HAP-1 (cell line): ENCODE data around the gene FUT9.

ENCODE experiments used
- DNase-seq, 2 experiments: peaks; one replicate each; pipeline ENCODE4 v3.0.0-alpha.2; 2016 to 2020; ENCODE audit warnings: low spot score in 2 of 2
- H3K27me3 ChIP-seq: fragments of 250-450 bp; sonication (Bioruptor Pico); 2 replicates; pipeline ENCODE4 v1.5.1; 2020; ENCODE audit warnings: low read depth, mild to moderate bottlenecking, moderate library complexity
- H3K36me3 ChIP-seq: fragments of 250-450 bp; sonication (Bioruptor Pico); replicated peaks from 2 replicates; pipeline ENCODE4 v1.5.1; 2020; ENCODE audit warnings: mild to moderate bottlenecking
- H3K4me1 ChIP-seq: fragments of 250-450 bp; sonication (Bioruptor Pico); 2 replicates; pipeline ENCODE4 v1.5.1; 2020; ENCODE audit warnings: mild to moderate bottlenecking
- H3K4me3 ChIP-seq: fragments of 250-450 bp; sonication (Bioruptor Pico); 2 replicates; pipeline ENCODE4 v1.5.1; 2020; ENCODE audit warnings: mild to moderate bottlenecking, moderate library complexity
- H3K9me3 ChIP-seq: fragments of 250-450 bp; sonication (Bioruptor Pico); 2 replicates; pipeline ENCODE4 v1.5.1; 2020; ENCODE audit warnings: mild to moderate bottlenecking, moderate library complexity
- in situ Hi-C: fragments of 300-500 bp; cut with MboI; formaldehyde crosslinking; loops from 3 replicates; pipeline ENCODE4 v1.14.3; 2020; ENCODE audit warnings: low sequenced_read_pairs, inconsistent platforms, mixed read lengths

The FUT9 gene

GRCh38 chr6:96016334-96017069, 728 bp downstream of the FUT9 start:
- in situ Hi-C loops, result no loop called here
- no peak overlapping the region for H3K4me3 ChIP-seq
- no peaks in the 10 kb centered on the region for H3K4me1 ChIP-seq
- no peak for DNase-seq
- H3K36me3 ChIP-seq, result no peaks in the 10 kb centered on the region
- no peaks in the 10 kb centered on the region for H3K9me3 ChIP-seq
- H3K27me3 ChIP-seq, result no peaks in the 10 kb centered on the region

GRCh38 chr6:96017070-96017359, 1.2 kb downstream of the FUT9 start:
- no peak overlapping the region for H3K4me3 ChIP-seq
- no peaks in the 10 kb centered on the region for H3K9me3 ChIP-seq
- no peaks in the 10 kb centered on the region for H3K4me1 ChIP-seq
- H3K36me3 ChIP-seq, result no peaks in the 10 kb centered on the region
- no peak for DNase-seq
- in situ Hi-C loops, result no loop called here
- H3K27me3 ChIP-seq, result no peaks in the 10 kb centered on the region

GRCh38 chr6:96022225-96022624, 6.5 kb downstream of the FUT9 start:
- DNase-seq, result no peak
- Histone ChIP-seq H3K36me3 (no peaks in the 10 kb centered on the region), H3K9me3 (no peaks in the 10 kb centered on the region), H3K4me3 (no peak overlapping the region), H3K4me1 (no peaks in the 10 kb centered on the region), H3K27me3 (no peaks in the 10 kb centered on the region)
- in situ Hi-C loops, result no loop called here

- Histone ChIP-seq H3K9me3 (no peaks in the 10 kb centered on the region), H3K27me3 (no peaks in the 10 kb centered on the region), H3K4me3 (no peak overlapping the region), H3K4me1 (no peaks in the 10 kb centered on the region), H3K36me3 (no peaks in the 10 kb centered on the region)
- DNase-seq, result no peak
- in situ Hi-C loops, result no loop called here
Measured at GRCh38 chr6:96032661-96033060, 16.9 kb downstream of the FUT9 start.

- in situ Hi-C loops, result no loop called here
- no peaks in the 10 kb centered on the region for H3K4me1 ChIP-seq
- no peak for DNase-seq
- no peaks in the 10 kb centered on the region for H3K27me3 ChIP-seq
- H3K9me3 ChIP-seq, result no peaks in the 10 kb centered on the region
- H3K4me3 ChIP-seq, result no peak overlapping the region
- H3K36me3 ChIP-seq, result no peaks in the 10 kb centered on the region
Measured at GRCh38 chr6:96051555-96051954, 35.8 kb downstream of the FUT9 start.

GRCh38 chr6:96058082-96058481, 42.3 kb downstream of the FUT9 start:
- Histone ChIP-seq H3K9me3 (no peaks in the 10 kb centered on the region), H3K4me1 (peaks cover 4% of the 10 kb centered on the region; the same call in 1 of the 2 replicates), H3K4me3 (no peak overlapping the region), H3K27me3 (no peaks in the 10 kb centered on the region), H3K36me3 (no peaks in the 10 kb centered on the region)
- in situ Hi-C loops, result no loop called here
- peak in 1 of 2 experiments; percentile 10 for DNase-seq

- H3K9me3 ChIP-seq, result no peaks in the 10 kb centered on the region
- DNase-seq, result no peak
- no peaks in the 10 kb centered on the region for H3K27me3 ChIP-seq
- peaks cover 4% of the 10 kb centered on the region; the same call in 1 of the 2 replicates for H3K4me1 ChIP-seq
- in situ Hi-C loops, result no loop called here
- no peaks in the 10 kb centered on the region for H3K36me3 ChIP-seq
- H3K4me3 ChIP-seq, result no peak overlapping the region
Measured at GRCh38 chr6:96059586-96059985, 43.8 kb downstream of the FUT9 start.

GRCh38 chr6:96060249-96060648, 44.5 kb downstream of the FUT9 start:
- H3K4me3 ChIP-seq, result no peak overlapping the region
- no peaks in the 10 kb centered on the region for H3K36me3 ChIP-seq
- peaks cover 4% of the 10 kb centered on the region; the same call in 1 of the 2 replicates for H3K4me1 ChIP-seq
- no peaks in the 10 kb centered on the region for H3K27me3 ChIP-seq
- H3K9me3 ChIP-seq, result no peaks in the 10 kb centered on the region
- in situ Hi-C loops, result no loop called here
- no peak for DNase-seq

GRCh38 chr6:96065213-96065612, 49.4 kb downstream of the FUT9 start:
- Histone ChIP-seq H3K4me3 (no peak overlapping the region), H3K4me1 (no peaks in the 10 kb centered on the region), H3K27me3 (no peaks in the 10 kb centered on the region), H3K36me3 (no peaks in the 10 kb centered on the region), H3K9me3 (no peaks in the 10 kb centered on the region)
- DNase-seq, result no peak
- in situ Hi-C loops, result no loop called here

- in situ Hi-C loops, result no loop called here
- H3K27me3 ChIP-seq, result no peaks in the 10 kb centered on the region
- H3K4me3 ChIP-seq, result no peak overlapping the region
- DNase-seq, result no peak
- H3K4me1 ChIP-seq, result no peaks in the 10 kb centered on the region
- H3K36me3 ChIP-seq, result no peaks in the 10 kb centered on the region
- no peaks in the 10 kb centered on the region for H3K9me3 ChIP-seq
Measured at GRCh38 chr6:96066376-96066775, 50.6 kb downstream of the FUT9 start.

GRCh38 chr6:96073555-96073954, 57.8 kb downstream of the FUT9 start:
- no peak for DNase-seq
- no peaks in the 10 kb centered on the region for H3K27me3 ChIP-seq
- no peak overlapping the region for H3K4me3 ChIP-seq
- no peaks in the 10 kb centered on the region for H3K36me3 ChIP-seq
- in situ Hi-C loops, result no loop called here
- H3K4me1 ChIP-seq, result no peaks in the 10 kb centered on the region; the same call in none of the 2 replicates
- no peaks in the 10 kb centered on the region for H3K9me3 ChIP-seq

- in situ Hi-C loops, result no loop called here
Measured at GRCh38 chr6:96074006-96074405, 58.2 kb downstream of the FUT9 start.

GRCh38 chr6:96075826-96076225, 60.1 kb downstream of the FUT9 start:
- Histone ChIP-seq H3K4me3 (no peak overlapping the region), H3K4me1 (no peaks in the 10 kb centered on the region; the same call in none of the 2 replicates), H3K9me3 (no peaks in the 10 kb centered on the region), H3K36me3 (no peaks in the 10 kb centered on the region), H3K27me3 (no peaks in the 10 kb centered on the region)
- DNase-seq, result peak in 1 of 2 experiments; percentile 3
- in situ Hi-C loops, result no loop called here

More at GRCh38 chr6:96074006-96074405, 58.2 kb downstream of the FUT9 start:
- Histone ChIP-seq H3K36me3 (no peaks in the 10 kb centered on the region), H3K4me3 (no peak overlapping the region), H3K9me3 (no peaks in the 10 kb centered on the region), H3K27me3 (no peaks in the 10 kb centered on the region), H3K4me1 (no peaks in the 10 kb centered on the region; the same call in none of the 2 replicates)
- DNase-seq, result no peak

- in situ Hi-C loops, result no loop called here
- no peaks in the 10 kb centered on the region for H3K36me3 ChIP-seq
- H3K4me1 ChIP-seq, result no peaks in the 10 kb centered on the region
- H3K9me3 ChIP-seq, result no peaks in the 10 kb centered on the region
- H3K4me3 ChIP-seq, result no peak overlapping the region
- no peak for DNase-seq
- no peaks in the 10 kb centered on the region for H3K27me3 ChIP-seq
Measured at GRCh38 chr6:96086745-96087144, 71.0 kb downstream of the FUT9 start.

GRCh38 chr6:96089173-96089572, 73.4 kb downstream of the FUT9 start:
- H3K9me3 ChIP-seq, result no peaks in the 10 kb centered on the region
- no peaks in the 10 kb centered on the region for H3K27me3 ChIP-seq
- in situ Hi-C loops, result no loop called here
- H3K36me3 ChIP-seq, result no peaks in the 10 kb centered on the region
- no peak overlapping the region for H3K4me3 ChIP-seq
- no peaks in the 10 kb centered on the region for H3K4me1 ChIP-seq
- peak in 1 of 2 experiments; percentile 18 for DNase-seq
